Measurements from ENCODE around the gene RSPH3.

RSPH3 gene

DNA sequence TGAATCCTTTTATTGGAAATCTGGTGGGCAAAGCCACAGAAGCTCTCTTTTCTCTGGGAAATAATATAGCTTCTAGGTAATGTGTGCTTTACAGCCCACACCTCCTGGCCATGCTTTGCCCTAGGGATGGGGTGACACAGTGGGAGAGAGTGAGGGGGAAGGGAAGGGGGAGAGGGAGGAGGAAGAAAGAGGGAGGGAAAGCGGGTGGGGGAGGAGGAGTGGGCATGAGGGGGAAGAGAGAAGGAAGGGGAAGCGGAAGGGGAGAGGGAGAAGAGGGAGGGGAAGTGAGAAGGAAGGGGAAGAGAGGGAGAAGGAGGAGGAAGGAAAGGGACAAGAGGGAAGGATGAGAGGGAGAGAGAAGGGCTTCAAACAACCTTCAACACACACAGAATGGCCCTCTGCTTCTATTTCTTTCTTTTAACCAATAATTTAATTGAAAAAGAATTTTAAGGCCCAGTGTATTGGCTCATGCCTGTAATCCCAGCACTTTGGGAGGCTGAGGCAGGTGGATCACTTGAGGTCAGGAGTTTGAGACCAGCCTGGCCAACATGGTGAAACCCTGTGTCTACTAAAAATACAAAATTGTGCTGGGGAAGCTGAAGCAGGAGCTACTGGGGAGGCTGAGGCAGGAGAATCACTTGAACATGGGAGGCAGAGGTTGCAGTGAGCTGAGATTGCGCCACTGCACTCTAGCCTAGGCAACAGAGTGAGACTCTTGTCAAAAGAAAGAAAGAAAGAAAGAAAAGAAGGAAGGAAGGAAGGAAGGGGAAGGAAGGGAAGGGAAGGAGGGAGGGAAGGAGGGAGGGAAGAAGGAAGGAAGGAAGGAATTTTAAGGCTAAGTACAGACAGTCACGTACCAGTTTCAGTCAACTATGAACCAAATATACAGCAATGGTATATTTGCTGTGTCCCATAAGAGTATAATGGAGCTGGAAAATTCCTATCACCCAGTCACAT, 75.2 kb downstream of the RSPH3 start:
- no peak for DNase-seq

DNA sequence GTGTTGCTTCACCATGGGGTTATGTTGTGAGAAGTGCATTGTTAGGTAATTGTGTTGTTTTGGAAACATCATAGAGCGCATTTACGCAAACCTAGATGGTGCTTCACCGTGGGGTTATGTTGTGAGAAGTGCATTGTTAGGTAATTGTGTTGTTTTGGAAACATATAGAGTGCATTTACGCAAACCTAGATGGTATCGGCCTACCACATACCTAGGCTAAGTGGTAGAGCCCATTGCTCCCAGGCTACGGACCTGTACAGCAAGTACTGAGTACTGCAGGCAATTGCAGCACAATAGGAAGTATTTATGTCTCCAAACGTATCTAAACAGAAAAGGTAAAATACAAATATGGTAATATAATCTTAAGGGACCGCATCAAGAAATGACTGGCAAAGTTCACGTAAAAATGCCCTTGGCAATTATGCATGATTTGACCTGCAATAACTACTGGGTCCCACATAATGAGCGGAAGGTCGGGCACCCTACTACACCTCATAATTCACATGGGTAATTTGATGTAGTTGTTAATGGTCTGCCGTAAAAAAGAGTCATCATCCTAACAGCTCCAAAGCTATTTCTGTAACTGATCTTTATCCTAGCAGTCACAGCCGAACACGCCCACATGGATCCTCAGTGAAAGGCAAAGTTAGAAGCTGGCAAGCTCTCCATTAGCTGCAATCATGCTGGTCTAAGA, 76.0 kb downstream of the RSPH3 start:
- DNase-seq = no peak
